HG02938 (cell line): ENCODE measurements around the gene SPARCL1.
"Not testable (repeated sequence)": the region's sequence is repeated elsewhere in the genome, so short reads cannot be mapped to it uniquely, and the experiment has no call there.

Experiments used
- ATAC-seq: cut with Tn5 transposase; IDR thresholded peaks from one replicate; pipeline ENCODE4 v1.9.1; 2021; ENCODE audit warnings: mild to moderate bottlenecking, moderate library complexity; ENCODE audit not compliant: unreplicated experiment

The SPARCL1 gene, protein sequence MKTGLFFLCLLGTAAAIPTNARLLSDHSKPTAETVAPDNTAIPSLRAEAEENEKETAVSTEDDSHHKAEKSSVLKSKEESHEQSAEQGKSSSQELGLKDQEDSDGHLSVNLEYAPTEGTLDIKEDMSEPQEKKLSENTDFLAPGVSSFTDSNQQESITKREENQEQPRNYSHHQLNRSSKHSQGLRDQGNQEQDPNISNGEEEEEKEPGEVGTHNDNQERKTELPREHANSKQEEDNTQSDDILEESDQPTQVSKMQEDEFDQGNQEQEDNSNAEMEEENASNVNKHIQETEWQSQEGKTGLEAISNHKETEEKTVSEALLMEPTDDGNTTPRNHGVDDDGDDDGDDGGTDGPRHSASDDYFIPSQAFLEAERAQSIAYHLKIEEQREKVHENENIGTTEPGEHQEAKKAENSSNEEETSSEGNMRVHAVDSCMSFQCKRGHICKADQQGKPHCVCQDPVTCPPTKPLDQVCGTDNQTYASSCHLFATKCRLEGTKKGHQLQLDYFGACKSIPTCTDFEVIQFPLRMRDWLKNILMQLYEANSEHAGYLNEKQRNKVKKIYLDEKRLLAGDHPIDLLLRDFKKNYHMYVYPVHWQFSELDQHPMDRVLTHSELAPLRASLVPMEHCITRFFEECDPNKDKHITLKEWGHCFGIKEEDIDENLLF

DNA sequence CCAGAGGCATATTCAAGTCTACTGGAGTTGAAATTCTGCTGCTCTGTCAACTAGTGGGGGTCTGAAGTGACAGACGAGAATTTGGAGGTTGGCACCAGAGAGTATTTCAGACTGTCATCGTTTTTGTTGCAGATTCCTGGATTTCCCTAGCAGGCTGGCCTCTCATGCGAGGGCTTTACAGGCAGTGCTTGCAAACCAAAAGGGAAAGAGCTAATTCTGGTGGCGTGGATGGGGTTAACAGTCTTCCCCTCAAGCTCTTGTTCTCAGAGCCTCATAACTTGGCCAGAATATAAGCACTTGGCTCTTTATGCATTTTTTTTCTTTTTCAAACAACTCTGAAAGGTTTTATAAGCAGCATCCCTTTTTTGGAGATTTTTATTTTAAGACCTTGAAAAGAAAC is at the start of gene SPARCL1:
SPARCL1 (minus strand) TSS at position 190 of the 400 bp plus-strand sequence. CDS start 29,802 bp downstream, outside the sequence.
- ATAC-seq: no peak

DNA sequence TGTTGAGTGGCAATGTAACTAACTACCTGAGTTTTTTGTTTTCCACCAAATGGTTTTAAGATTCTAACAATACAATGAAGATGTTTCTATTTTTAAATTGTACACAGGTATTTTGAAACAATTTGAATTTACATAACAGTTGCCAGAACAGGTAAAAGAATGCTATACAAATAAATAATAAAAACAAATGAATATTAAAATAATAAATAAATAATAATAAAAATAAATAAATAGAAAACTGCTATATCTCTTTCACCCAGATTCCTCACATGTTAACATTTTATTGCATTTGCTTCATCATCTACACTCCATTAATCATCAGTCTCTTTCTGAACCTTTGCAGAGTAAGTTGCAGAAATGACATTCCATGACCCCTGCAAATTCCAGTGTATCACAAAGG is 46.8 kb upstream of the SPARCL1 start:
- ATAC-seq: no peak

DNA sequence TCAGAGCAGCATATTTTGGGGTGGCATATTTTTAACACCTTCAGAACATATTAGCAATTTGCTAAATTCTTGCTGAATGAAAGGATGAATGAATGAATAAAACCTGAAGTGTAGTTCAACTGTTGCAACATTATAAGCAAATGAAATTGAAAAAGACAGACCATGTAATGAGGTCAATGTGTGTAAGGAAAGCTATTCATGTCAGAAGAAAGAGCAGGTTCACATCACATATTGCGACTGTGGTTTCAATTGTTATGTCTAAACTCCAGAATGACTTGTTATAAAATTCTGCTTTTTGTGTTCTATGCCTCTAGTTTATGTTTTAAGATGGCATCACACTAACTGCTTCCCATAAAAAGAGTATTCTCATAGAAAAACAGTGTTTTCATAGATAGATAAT is 46.2 kb upstream of the SPARCL1 start:
- no peak for ATAC-seq

DNA sequence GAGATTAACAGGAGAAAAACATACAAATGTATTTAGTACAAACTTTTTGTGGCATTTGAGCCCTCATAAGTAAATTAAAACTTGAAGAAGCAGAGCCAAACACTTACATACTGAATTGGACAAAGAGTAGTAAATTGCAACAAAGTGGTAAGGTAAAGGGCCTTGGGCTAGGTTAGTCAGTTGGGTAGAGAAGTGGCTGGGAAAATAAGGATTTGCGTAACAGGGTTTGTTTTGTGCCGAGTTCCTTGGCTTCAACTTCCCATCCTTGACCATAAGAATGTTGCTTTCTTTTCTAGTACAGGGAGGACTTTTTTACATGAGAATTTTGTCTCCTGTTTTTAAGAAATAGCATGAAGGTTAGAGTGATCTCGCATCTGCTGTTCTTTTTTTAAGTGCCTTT is 45.8 kb upstream of the SPARCL1 start:
- no peak for ATAC-seq

DNA sequence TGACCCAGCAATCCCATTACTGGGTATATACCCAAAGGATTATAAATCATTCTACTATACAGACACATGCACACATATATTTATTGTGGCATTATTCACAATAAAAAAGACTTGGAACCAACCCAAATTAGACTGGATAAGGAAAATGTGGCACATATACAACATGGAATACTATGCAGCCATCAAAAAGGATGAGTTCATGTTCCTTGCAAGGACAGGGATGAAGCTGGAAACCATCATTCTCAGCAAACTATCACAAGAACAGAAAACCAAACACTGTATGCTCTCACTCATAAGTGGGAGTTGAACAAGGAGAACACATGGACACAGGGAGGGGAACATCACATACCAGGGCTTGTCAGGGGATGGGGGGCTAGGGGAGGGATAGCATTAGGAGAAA is 45.2 kb upstream of the SPARCL1 start:
- ATAC-seq: not testable (repeated sequence)

DNA sequence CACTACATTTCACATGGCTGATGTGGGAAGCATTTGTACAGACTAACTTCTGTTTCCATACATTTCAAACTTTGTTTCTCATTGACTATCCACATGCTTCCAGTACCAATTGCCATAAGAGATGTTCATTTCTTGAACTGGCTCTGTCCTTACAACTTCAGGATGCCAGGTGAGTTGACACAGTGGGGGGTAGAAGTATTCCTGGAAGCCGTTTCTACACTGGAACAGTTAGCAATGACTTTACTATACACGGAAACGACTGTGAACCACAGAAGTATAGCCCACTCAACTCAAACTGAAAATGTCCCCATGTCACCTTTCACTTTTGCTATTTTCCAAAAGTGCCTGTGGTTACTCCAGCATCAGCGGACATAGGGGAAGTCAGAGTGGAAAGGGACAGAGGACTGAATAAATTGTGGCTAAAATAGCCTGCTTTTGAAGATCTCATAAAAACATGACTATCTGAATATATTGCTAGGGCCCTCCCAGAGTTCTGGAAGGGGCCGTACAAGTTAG is 41.2 kb upstream of the SPARCL1 start:
- no peak for ATAC-seq

DNA sequence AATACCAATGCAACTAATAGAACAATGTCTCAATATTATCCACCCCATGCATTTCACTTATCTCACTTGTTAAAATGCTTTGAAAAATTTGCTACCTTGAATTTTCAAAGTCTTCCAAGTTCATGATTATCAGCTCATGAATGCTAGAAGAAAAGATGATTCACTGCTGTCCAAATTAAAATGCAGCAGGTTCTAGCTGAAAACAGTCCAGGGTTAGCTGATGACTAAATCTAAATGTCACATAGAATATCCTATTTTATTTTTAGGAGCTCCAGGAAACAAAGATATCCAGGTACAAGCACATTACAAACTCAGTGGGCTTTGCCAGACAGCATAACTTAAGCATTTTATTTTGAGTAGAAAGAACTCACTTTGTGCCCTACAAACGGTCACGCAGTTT is 38.0 kb upstream of the SPARCL1 start:
- no peak for ATAC-seq

DNA sequence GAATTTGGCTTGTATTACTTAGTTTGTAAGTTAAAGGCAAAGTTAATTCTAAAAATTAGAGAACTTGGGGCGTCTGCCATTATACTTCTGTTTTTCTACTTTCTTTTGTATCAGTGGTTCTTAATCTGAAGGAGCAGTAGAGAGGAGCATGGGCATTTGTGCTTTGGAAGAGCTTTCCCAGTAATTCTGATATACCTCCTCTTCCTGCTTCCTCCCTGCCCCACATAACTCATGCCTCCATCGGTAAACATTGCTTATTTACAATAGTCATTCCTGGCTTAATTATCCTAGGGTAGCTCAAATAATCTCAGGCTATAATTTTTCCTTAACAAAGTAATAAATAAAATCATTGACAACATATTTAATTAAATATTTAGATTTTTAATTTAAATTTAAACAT is 37.1 kb upstream of the SPARCL1 start:
- no peak for ATAC-seq

DNA sequence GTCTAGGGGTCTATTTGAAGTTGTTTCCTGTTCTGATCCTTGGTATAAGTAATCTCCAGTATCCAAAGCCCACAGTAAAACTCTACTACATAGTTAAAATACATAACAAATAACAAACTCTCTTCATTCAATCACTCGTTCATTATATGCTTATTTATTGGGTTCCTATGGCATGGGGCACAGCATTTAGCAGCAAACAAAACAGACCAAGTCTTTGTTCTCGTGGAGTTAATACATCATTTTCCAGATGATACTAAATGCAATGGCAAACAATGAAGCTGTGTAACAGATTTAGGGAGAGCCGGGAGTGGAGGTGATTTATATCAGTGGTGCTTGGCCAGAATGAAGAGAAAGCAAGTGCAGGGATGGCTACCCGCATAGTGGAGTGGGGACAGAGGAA is 36.6 kb upstream of the SPARCL1 start:
- no peak for ATAC-seq

DNA sequence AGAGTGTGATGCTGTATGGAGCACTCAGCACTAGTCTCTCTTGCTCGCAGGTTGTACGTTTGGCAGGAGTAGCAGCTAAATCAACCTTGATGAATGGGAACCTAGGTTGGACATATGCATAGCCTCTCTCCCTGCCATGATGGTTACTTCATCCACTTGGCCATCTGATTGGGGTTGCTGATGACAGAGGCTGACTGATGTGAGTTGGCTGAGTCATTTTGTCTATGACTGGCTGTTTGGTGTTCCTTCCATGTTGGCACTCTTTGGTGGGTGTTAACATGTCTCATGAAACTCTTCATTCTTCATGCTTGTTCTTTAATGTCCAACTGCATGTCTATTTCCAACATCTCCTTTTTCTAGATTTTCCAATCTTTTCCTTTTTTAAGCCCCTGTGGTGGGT is 31.6 kb upstream of the SPARCL1 start:
- ATAC-seq: no peak

DNA sequence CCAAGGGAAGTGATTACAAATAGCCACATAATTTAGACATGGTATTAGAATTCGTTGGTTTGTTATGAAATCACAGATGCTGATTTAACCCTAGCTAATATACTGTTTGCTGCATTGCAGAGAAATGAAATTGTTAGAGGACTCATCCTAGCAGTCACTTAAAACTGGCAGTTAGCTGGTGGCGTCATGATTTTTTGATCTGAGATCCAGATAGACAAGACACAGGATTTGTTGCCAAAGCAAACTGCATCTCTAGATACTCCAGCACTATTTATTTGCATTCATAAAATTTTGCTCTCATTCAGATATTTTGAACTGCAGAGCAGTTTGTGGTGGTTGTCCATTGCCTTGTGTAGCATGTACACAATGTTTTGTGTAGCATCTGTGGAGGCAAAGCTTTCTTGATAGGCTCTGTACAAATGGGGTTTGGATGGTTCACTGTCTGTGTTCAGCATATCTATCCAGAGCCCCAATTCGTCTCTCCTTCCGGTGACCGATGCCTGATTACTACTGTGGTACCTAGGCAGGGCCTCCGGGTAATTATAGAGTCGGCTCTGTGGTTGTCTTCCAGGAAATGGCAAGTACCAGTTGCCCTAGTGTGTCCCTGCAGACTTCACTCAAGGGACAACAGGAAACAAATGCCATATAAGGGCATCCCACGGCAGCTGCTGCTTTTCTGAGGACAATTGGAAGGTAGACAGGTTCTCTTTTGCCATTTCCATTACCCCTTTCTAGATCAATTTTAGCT is 30.1 kb upstream of the SPARCL1 start:
- ATAC-seq: peak; percentile 96

DNA sequence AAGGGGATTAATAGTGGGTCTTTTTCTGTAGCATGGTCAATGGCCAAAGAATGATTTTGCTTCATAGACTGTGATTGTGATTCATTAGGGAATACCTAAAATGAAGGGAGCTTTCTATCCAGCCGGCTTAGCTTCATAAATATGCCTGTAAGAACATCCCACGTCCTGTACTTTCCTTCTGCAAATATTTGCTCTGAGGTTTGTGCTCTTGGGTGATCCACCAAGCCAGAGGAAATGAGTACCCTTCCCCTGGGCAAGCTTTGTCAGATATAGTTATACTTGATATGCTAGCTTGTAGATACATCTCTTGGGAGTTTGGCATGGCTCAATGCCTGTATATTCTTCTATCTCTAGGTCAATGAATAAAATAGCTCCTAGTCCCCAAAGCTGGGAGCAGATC is 28.2 kb upstream of the SPARCL1 start:
- ATAC-seq: no peak

DNA sequence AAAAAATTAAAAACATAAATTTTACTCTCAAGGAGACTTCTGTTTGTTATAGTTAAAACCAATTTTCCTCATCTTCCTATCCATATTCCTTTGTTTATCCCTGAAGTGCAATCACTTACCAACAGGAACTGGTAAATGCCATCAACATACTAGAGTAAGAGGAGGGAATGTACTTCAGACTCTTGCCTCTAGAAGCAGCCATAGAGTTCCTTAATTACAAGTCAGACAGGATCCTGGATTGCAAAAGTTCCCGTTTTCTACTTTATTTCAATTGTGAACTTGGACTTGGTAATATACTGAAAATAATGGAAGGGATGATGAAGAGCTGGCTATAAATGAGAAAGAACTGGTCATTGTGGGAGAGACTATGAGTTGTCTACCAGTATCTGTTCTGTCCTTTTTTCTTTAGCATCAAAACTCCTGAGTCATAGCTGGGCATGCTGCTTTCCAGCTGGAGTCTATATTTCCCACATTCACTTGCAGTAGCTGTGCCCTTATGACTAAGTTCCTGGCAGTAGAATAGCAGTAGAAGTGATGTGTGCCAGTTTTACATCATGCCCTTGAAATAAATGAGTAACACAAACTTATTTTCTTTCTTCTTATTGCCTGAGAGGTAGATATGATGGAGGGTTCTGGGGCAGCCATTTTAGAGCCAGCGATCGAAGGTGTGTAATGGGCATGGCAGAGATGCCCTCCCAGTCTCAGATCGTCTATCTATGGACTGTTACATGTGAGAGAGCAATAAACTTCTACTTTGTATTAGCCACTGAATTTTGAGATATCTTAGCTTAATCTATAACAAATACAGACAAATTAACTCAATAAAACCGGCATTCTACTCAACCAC is 26.8 kb upstream of the SPARCL1 start:
- ATAC-seq: no peak

DNA sequence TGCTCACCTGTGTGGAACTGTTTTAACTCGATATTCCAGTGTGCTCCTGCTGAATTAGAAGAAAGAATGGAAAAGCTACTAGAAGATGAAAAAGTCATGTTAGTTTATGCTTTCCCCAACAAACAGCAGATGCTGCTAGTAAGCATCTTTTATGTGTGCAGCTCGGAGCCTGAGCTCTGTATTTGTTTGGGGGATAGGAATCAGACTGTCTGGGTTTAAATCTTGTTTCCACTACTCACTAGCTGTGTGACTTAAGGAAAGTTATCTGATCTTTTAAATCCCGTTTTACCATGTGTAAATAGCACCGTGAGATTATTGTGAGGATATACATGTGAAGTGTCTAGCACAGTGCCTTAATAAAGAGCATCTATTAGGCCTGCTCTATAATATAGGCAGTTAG is 24.0 kb upstream of the SPARCL1 start:
- no peak for ATAC-seq

DNA sequence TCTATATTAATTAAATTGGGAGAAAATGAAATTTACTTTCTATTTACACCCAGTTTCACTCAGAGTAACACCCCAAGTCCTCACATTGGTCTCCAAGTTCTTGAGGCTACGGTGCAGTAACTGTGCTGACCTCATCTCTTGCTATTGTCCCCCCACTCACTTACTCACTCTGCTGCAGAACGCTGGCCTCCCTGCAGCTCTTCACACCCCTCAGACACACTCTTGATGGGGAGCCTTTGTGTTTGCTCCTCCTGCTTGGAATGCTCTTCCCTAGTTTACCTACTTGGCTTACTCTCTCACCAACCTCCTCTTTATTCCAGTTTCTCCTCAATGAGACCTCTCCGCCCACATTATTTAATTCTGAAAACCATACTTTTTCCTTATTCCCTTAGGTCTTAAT is 22.2 kb upstream of the SPARCL1 start:
- ATAC-seq: no peak

DNA sequence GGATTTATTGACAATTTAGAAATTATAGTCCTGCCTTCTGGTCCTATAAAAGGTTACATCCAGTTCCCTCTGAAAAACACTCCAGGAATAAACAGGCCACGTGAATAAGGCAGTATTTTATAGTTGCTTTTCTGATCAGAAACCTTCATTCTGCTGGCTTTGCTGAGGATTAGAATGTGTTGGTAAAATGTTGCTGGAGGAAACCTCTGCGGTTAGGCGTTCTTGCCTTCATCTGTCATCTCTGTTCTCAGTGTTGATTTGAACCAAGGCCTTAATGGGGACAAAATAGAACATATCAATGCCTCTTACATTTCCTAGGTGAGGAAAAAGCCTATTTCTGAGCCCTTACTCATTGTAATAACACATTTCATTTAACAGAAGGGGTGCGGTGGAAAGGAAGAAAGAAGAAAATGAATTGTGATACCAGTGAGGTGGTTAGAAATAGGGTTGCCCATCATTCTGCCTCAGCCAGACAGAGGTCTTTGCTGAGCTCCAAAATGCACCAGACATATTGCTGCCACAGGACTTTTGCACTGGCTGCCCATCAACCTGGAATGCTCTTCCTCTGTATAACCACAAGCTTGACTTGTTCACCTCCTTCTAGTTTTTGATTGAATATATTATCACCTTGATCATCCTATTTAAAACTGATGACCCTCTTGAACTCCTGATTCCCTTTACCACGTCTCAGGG is 18.0 kb upstream of the SPARCL1 start:
- no peak for ATAC-seq

DNA sequence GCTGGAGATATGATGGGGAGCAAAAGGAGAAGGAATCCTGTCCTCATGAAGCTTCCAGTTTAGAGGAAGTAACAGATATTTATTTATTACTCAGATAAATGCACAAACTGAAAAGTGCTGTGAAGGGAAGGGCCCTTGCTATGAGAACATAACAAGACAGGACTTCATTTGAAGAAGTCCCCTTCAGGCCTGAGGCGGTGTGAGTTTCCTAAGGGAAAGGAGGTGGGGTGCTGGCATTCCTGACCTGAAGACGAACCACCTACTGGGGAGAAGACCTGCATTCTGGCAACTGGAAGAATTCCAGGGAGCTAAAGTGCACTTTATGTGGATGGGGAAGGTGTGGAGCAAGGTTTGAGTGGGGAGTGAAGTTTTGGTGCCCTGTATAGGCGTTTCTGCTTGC is 15.9 kb upstream of the SPARCL1 start:
- ATAC-seq: no peak

DNA sequence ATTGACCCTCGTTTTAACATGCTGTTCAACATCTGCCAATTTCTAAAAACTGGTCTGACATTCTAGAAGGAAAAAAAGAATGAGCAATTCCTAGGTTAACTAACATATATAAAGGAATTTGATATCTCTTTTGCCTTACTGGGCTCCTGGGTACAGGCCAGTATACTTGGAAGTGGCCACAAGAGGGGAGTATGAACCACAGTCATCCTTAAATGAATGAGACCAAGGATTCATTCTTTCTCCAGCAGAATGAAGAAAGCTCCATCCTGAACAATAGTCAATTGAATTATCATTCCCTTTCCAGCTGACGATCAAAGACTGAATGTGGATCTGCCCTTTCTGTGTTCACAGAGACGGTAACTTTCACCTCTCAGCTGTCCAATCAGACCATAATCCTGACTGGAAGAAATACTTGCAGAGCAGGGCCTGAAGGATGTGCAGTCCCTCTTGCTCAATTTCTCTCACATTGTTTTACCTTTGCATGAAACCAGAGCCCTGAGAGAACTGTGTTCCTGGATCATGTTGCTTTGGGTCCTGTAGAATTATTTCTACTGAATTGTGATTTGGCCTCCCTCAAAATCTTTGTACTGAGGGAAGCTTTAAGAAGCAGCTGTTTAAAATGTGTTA is 14.8 kb upstream of the SPARCL1 start:
- no peak for ATAC-seq

DNA sequence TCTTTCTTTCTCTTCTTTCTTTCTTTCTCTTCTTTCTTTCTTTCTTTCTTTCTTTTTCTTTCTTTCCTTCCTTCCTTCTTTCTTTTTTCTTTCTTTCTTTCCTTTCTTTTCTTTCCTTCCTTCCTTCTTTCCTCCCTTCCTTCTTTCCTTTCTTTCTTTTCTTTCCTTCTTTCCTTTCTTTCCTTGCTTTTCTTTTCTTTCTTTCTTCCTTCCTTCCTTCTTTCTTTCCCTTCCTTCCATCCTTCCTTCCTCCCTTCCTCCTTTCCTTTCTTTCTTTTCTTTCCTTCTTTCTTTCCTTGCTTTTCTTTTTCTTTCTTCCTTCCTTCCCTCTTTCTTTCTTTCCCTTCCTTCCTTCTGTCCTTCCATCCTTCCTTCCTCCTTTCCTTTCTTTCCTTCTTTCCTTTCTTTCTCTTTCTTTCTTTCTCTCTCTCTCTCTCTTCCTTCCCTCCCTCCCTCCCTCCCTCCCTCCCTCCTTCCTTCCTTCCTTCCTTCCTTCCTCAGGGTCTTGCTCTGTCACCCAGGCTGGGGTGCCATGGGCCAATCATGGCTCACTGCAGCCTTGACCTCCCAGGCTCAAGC is 13.6 kb upstream of the SPARCL1 start:
- no peak for ATAC-seq
